B cell (primary cell): ENCODE data around the gene APOO.

Experiments used
- CTCF ChIP-seq: fragments of 200-600 bp; IDR thresholded peaks from one replicate; pipeline ENCODE4 v1.8.0; 2022; ENCODE audit warnings: antibody characterized with exemption, mild to moderate bottlenecking
- EZH2 ChIP-seq: IDR thresholded peaks from 2 replicates; pipeline ENCODE4 v1.6.1; 2012; ENCODE audit warnings: borderline replicate concordance, low read depth, mild to moderate bottlenecking, moderate library complexity, low read length; ENCODE audit not compliant: insufficient read depth, poor library complexity, severe bottlenecking

- no peak for TF ChIP-seq CTCF
- TF ChIP-seq EZH2 = no peak
Observed at GRCh38 chrX:23944234-23944633, 36.5 kb upstream of the APOO start.
